T-helper 2 cell (primary cell): ENCODE data around the gene RIMKLA.

ENCODE experiments used
- DNase-seq, 5 experiments: peaks; one replicate each; pipeline versions ENCODE4 v3.0.0 to v3.0.0-alpha.2; 2012 to 2022

The RIMKLA gene

GRCh38 chr1:42372796-42373195, 7.8 kb upstream of the RIMKLA start:
- DNase-seq = no peak

DNA sequence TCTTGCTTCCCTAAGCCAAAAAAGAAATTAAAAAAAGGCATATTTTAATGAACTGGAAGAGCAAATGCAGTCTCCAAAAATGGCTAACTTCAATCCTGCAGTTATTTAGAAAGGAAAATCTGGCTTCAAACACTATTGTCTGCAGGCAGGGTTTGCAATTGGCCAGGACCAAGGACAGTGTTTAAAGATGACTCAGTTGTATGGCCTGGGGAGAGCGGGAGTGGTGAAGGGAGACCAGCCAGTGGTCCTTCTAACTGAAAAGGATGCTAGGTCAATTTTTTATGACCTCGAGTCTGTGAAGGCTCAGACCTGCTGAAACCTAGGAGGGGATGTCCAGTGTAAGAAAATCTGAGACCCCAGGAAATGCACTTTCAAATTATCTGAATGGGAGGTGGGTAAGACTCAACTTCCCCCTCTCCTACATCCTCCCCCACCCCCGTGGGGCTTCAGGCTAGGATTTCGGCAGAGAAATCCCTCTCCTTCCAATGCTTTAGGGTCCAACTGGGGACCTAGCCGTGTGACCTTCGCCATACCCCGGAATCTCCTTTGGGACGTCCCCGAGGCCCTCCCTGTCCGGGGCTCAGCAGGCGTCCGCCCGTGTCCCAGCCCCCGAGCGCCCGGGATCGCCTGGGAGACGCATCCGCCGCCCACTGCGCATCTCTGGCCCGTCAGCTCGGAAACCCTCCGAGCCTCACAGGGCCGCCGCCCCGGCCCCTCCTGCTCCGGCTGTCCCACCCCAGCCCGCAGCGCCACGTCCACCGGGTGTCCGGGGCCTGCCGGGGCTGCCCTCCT, 602 bp upstream of the RIMKLA start:
- DNase-seq = no peak

DNA sequence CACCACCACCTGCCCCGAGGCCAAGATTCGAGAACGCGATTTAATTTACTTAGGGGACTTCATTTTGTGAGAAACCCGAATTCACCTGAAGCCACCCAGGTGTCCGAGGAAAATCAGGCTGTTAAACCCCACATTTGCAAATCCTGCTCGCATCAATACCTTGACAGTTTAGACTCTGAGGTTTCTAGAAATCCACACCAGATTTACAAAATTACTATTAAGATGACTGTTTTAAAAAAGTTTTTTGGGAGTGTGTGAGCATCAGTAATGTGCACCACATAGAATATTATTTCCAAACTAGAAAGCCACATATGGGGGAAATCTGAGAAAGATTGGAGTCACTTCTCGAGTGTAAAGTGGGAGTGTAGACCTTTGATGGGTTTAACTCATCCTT, 685 bp downstream of the RIMKLA start:
- no peak for DNase-seq

- no peak for DNase-seq
These were observed 4.7 kb downstream of the RIMKLA start for GRCh38 chr1:42385283-42385682.

DNA sequence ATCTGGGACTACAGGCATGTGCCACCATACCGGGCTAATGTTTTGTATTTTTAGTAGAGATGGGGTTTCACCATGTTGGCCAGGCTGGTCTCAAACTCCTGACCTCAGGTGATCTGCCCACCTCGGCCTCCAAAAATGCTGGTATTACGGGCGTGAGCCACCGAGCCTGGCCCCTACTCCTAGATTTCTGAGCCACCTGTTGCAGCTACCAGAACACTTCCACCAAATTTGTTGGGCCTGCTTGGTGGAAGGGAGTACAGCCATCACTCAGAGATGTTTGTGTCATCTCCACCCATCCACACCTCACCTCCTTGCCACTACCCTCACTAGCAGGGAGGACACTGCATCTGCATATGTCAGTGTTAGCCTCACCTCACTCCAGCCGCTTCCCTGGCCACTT, 5.5 kb downstream of the RIMKLA start:
- DNase-seq = no peak

DNA sequence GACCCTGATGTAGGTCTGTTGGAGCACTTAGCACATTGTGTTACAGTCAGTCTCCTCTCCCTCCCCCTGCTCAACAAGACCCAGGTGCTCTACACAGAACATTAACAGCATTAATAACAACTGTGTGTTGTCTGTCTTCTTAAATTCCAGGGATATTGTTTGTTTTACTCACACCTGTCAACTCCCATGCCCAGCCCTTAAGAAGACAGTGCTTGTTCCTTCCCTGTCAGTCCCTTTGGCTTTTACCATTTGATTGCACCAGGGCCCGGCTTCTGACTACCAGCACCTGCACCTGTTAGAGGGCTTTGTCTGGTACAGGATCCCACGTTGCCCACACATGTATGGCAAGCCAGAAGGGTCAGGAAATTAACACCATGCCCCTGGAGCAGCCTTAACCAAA, 11.7 kb downstream of the RIMKLA start:
- no peak for DNase-seq

GRCh38 chr1:42392967-42393848, 12.6 kb downstream of the RIMKLA start:
- DNase-seq = no peak

DNA sequence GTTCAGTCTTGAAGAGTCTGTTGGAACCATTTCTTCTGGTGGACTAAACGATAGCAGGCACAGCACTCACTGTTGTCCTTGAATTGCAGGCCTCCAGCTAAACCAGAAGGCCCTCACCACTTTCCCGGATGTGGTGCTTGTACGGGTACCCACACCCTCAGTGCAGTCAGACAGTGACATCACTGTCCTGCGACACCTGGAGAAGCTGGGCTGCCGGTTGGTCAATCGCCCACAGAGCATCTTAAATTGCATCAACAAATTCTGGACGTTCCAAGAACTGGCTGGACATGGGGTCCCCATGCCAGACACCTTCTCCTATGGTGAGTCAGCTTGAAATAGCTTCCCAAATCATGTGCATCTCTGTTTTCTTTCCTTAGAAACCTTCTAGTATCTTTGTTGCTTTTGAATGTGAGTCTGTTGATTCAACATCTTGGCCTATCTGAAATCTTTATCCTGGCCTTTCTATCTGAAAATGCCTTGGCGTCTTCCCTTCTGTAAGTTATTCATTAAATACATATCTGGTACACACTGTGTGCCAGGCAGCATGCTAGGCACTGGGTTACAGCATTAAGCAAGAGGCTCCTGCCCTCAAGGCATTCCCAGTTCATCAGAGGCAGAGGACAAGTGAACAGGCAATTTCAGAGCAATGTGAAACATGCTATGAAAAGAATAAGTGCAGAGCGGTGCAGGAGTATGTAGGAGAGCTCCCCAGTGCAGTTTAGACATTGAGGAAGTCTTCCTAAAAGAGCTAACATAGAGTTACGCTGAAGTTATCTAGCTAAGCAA, 18.9 kb downstream of the RIMKLA start:
- DNase-seq = no peak

DNA sequence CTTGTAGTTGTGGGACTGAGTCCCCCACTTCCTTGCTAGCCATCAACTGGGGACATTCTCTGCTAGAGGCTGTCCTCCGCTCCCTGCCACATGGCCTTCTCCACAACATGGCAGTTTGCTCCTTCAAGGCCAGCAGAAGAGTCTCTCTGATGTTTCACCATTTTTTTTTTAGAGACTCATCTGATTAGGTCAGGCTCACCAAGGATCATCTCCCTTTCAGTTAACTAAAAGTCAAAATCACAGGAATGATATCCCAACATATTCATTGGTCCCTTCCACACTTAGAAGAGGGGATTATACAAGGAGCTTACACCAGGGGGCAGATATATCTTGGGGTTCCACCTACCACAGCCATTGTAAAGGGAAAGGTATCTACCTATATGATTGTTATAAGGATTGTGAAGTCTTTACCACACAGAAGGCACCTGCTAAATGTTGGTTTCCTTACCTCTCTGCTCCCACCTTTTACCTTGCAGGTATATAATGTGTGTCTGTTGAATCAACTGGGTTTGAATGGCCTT, 23.3 kb downstream of the RIMKLA start:
- DNase-seq = no peak

- no peak for DNase-seq
These were observed 34.2 kb downstream of the RIMKLA start for GRCh38 chr1:42414551-42415496.

GRCh38 chr1:42417166-42417565, 36.6 kb downstream of the RIMKLA start:
- no peak for DNase-seq

DNA sequence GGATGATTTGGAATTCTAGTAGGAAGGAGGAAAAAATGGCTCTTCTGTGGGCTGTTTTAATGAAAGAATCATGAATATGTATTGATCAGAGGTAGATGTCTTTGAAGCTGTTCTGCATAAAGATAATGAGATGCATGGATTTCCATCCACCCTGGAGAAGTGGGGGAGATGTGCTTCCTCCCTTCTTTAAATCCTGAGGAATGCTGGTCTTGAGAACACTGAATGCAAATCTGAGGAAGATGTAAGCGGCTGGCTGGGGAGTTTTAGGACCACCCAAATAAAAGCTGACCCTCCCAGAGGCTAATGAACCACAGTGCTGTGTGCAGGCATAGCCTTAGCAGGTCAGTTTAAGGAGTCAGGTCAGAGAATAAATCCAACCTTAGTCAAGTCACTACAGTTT, 37.9 kb downstream of the RIMKLA start:
- DNase-seq = no peak

GRCh38 chr1:42419126-42419821, 38.7 kb downstream of the RIMKLA start:
- DNase-seq = no peak

DNA sequence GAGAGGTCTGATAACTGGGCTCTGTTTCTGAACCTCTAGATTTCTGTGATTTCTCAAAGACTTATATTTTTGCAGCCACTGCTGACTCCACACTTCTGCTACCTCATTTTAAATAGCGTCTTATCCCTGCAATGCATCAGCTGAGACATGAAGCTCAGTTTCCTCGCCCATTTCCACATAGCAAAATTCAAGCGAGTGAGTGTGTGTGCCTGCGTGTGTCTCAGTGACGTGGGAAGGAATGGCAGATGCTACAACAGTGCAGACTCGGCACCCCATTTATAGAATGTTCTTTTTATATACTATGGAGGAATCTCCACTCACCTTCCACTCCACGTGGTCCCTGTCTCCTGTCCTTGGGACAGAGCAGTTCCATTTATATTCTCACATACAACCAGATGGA, 39.5 kb downstream of the RIMKLA start:
- no peak for DNase-seq

DNA sequence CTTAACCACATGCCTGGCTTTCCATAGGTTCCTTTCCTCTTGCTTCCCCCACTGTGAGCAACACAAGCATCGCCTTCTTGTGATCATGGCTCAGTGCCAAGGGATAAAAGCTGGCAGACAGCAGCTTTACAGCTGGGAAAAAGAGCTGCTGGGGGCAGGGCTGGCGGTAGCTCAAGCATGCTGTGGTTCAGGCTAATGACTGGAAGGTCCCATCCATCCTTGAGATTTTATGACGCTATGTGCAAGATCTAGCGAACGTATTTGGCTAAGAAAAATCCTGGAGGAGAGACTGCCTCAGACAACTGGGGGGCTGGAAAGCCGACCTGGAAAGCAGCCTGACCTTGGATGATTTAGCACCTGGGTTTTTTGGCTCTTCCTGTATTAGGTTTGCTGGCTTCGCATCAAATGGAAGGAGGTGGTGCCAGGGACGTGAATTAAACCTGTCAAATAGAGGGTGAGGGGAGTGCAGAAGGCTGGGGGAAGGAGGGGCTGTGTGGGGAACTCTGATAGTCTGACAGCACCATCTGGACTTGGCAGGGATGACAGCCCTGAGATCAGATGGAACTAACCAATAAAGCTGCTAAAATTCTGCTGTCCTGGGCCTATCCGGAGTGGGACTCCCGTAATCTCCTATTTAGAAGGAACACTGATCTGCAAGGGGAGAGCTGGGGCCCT, 40.5 kb downstream of the RIMKLA start:
- no peak for DNase-seq

GRCh38 chr1:42422737-42423136, 42.1 kb downstream of the RIMKLA start:
- no peak for DNase-seq

DNA sequence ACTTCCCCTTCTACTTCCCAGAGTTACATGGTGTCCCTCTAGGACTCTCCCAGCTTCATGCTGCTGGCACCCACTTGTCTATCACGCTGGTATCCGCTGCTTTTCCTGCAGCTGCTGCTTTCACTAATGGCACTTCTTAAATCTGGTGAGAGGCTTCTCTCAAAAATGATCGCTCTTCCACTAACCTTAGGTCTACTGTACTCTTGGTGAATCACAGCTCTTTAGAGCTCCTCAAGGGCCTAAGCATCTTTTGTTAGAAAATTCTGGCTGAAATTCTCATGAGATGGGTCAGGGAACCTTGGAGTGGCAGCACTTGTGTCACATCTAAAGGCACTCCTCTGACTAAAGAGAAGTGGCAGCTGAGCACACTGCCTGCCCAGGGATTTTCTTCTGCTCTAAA, 43.1 kb downstream of the RIMKLA start:
- DNase-seq = no peak

DNA sequence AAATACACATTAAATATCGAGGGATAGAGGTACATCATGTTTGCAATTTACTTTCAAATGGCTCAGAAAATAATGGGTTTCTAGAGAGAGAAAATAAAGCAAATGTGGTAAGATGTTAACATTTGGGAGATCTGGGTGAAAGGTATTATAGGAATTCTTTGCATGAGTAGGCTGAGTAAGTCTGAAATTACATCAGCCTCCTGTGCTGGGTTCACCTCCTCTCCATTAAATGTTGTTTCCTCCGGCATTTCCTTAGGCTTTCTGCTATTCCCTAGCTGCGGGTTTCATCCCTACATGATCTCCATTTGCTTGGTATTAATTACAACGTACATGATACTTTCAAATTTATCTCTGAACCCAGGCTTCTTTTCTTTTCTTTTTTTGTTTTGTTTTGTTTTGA, 43.6 kb downstream of the RIMKLA start:
- no peak for DNase-seq

DNA sequence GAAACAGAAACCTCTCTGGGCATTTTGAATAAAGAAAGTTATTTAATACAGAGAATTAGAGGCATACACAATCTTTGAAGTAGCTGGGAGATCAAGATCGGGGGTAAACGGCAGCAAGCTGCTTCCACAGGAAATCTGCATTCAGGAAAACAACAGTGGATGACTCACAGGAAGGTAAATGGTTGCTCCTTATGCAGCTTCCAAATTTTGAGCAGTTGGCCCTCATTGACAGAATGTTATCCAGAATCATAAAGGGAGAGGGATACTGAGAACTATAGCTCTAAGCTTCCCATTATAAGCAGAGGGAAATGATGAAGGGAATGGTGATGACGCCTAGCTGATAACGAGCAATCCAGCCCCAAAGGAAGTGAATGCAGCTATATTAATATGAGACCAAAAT, 46.6 kb downstream of the RIMKLA start:
- no peak for DNase-seq

DNA sequence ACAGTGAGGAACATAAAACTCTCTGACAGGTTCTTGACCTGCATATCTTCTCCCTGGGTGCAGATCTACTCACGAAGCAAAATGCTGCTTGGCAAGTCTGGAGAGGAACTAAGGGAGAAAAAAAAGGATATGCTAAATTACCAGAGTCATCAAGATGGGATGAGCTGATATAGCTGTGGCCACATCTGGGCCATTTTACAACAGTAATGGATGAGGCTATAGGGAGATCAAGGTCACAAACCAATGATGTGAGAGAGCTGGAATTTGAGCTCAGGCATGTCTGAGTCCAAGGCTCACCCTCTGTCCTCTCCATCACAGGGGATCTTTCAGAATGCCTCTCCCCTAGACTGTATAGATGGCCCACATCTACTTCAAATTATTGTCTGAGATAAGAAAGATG, 49.0 kb downstream of the RIMKLA start:
- DNase-seq = no peak
